ENCODE measurements around the gene TMEM208.

- TF ChIP-seq CTCF (conservative IDR thresholded peaks at IDR 0.05) (no peak), ZFX (IDR thresholded peaks at IDR 0.05) (no peak)
These were observed 44.0 kb downstream of the TMEM208 start for GRCh38 chr16:67270931-67271338.
